Measurements from ENCODE around the gene HINT3.
"Not testable (repeated sequence)": the region's sequence is repeated elsewhere in the genome, so short reads cannot be mapped to it uniquely, and the experiment has no call there.

The HINT3 gene

DNA sequence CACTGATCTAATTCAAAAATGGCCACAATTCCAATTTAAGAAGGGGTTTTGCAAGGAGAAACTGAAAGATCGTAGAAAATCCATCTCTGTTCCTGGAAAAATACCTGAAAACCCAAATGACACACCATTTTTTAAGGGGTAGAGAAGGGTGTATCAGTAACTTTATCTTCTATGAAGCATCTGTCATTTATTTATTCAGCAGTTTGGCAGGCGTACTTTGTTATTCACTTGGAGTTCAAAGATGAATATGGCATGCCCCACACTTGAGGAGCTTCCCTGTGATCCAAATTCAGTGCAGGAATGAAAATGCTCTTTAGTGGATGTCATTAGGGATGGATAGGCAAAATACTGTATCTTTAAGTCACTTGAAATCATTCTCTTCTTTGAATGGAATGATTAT is 7.2 kb downstream of the HINT3 start:
- DNase-seq, result no peak

DNA sequence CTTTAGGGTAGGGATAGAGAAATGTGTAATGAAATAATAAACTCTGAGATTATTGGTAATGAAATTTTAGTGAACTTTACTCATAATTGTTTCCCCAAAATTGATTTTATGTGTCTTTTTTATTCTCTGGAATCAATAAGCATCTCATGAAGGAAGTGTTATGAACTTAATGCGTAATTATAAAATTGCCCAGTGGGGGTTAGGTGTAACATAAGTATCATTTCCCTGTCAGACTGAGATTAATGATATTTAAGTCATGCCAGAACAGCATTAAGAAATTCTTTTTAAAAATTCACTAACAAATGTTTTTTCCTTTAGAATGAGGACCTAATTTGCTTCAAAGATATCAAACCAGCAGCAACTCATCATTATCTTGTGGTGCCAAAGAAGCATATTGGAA is 10.0 kb downstream of the HINT3 start:
- DNase-seq, result no peak

DNA sequence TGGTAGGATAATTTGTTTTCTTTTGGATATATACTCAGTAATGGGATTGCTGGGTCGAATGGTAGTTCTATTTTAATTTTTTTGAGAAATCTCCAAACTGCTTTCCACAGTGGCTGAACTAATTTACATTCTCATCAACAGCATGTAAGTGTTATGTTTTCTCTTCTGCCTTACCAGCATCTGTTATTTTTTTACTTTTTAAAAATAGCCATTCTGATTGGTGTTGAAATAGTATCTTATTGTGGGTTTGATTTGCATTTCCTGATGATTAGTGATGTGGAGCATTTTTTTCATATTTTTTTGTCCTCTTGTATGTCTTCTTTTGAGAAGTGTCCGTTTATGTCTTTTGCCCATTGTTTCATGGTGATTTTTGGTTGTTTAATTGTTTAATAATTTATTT is 11.9 kb downstream of the HINT3 start:
- DNase-seq, result no peak

DNA sequence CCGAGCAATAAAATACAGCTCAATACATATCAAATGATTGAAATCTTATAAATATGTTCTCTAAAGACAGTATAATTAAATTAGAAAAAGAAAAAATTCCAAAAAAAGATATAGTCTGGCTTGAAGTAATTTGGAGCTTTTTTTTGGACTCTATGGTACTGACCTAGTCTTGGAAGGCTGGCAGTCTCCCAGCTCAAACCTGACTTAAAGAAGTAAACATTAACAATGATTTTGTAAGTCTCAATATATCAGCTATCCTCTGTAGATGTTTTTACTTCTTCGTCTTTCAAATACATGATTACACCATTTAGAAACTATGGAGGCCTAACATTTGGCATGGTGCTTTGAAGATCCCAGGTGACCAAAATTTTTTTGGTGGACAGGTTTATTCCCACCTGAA is 14.2 kb downstream of the HINT3 start:
- no peak for DNase-seq

DNA sequence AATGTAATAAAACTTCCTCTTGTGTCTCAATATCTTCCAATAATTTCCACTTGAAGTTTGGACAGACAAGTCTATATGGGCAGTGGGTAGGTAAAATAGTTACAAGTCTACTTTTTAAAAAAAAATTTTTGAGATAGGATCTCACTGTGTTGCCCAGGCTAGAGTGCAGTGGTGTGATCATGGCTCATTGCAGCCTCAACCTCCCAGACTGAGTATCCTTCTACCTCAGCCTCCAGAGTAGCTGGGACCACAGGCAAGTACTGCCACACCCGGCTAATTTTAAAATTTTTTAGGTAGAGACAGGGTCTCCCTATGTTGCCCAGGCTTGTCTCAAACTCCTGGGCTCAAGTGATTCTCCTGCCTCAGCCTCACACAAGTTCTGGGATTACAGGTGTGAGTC is 15.9 kb downstream of the HINT3 start:
- DNase-seq, result not testable (repeated sequence)

DNA sequence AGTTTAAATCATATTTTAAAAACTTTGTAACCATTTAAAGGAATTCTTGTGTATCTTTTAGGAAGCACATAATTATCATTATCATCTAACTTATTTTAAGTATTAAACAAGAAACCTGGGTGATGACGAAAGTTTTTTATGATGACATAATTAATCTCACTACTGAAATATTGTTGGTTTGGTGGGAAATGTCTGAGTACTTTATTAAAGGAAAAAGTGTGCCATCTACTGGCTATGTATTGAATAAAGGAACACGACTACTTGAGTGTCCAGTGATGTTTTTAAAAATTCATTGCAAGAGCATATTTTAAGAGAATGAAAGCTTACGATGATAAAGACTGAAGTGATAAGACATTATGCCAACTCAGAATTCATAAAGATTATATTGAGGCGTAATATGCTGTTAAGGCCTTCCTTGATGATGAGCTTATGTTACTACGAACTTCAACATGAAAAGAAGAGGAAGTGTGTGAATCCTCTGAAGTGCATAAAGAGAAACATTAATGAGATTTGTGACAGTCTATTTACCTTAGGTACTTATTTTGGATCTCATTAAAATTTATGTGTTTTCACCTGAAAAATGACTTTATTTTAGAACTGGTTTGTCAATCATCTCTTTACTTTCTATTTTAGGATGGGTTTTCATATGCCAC is 17.8 kb downstream of the HINT3 start:
- DNase-seq, result no peak

DNA sequence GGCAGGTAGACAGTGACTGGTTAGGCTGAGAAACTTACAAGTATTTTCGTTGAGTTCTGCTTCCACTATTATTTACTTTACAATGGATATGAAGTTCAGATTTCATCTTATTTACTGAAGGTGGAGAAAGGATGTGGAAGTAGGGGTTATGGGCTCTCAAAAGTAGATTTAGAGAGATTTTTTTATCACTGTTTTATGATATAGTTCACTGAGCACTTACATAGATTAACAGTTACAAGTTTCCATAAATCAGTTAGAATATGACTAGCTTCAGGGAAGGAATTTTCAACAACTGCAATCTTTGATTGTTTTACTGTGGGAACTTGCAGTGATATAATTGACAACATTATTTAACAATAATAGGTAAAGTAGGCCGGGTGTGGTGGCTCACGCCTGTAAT is 22.5 kb downstream of the HINT3 start:
- no peak for DNase-seq

DNA sequence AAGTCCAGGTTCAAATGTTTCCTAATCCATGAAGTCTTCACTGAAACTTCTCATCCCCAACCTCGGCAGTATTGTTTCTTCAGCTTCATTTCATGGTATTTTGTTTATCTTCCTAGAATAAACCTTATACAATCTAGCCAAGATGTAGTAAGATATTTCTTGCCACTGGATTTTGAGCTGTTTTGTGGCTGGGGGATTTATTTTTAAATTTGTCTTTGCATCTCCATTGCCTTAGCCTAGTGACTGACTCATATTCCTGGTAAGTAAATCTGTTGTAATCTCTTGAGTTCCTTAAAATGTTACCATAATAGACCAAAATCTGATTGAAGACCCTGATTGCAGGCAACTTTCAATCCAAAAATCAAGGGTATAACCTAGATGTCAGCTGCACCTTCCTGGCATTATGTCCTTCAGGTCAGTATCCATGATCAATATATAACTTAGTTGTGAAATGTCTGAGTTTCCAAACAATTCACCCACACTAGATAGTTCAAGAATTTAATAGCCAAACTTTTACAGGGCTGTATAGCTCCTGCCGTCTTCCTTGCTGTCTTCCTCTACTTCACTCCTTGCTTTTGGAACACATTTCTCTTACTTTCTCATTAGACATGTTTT is 25.1 kb downstream of the HINT3 start:
- DNase-seq, result no peak

DNA sequence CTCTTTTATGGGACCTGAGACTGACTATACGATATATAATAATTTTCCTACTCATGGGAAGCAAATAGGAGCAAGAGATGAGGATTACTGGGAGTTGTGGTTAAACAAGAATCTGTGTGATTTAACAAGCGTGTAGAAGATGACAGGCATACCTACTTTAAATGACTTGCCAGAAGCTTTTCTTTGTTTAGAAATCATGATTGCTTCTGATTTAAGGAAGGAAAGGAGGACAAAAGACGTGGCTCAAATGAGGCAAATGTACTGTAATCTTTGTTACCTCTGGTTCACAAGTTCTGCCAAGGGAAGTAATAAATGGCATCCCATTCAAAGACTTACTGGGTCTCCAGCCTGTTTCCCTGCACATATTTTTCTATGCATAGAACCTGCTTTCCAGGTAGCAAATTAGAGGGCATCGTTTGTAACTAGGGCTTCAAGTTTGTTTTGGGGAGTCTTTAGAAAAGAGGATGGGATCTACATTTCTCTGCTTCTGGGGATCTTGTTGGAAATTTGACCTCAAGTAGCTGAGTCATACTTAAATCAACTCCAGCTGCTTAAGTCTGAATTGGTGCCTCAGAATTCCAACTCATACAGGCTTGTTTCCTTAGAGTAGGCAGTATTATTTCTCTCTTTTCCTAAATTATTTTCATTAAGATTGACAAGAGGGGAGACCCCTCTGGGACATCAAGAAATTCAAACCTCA is 26.8 kb downstream of the HINT3 start:
- DNase-seq, result no peak

DNA sequence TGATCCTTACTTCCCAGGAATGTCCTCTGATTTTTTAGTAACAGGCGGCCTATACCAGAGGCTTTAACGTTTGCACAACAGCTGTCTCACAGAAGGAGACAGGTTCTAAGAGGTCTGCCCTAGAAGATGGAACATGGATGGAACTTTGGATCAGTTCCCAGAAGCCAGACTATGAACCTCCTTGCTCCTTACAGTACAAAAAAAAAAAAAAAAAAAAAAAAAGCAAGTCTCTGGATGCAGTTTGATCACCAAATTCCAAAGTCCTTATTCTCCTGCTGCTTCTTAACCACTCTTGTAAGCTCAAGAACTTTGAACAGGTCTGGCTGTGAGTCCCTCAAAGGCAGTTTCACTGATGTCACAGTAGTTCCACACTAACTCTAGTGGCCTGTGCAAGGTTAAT is 27.7 kb downstream of the HINT3 start:
- no peak for DNase-seq

DNA sequence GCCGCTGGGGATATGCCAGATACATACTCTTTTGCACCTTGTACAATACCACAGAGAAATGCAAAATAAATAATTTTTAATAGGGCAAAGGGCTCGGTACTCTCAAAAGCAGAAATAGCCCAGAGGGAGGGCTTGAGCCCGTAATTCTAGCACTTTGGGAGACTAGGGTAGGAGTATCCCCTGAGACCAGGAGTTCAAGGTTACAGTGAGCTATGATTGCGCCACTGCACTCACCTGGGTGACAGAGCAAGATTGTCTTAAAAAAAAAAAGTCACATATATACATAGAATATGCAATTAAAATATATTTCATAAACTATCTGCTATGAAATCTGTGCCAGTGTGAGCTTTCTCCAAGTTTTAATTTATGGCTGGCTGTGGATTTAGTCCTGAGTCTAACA is 29.0 kb downstream of the HINT3 start:
- DNase-seq, result no peak

DNA sequence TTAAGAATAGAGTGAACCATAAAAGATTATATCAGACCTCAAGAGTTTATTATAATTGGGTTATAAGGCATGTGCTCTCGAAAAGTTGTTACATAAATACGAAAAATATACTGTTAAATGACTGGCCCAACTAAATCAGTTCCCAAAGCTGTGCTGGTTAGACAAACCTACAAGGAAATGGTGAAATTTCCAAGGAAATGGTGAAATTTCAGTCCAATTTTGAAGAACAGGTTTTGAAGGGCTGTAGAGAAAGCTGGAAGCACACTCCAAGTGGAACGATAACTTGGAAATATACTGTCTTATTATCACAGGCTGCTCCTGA is 29.4 kb downstream of the HINT3 start:
- no peak for DNase-seq

DNA sequence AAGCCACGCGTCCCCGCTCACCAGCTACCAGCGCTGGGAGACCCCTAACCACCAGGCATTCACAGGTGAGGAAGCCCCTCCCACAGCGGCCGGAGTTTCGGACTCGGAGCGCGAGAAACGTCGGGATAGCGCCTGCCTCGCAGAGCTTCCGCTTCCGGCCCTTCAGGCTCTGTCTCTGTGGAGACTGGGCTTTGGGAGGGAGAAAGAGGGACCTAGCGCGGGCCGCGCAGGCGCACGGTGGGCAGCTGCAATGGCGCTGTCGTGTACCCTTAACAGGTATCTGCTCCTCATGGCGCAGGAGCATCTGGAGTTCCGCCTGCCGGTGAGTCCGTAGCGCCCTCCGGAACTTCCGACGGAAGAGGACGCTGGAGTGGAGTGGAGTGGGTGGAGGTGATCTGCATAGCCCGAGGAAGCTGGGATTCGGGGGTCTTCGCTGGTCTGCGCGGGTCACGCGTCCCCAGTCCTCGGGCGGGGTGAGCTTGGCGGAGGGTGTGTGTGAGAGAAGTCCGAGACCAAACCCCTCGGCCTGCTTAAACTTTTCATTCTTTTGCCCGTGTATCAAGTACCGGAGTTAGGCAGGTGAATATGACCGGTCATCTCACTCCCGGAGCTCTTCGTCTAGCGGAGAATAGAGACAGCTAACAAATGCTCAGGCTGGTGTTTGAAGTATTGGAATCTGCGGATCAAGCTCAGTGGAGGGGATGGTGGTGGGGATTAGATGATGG is 29.9 kb downstream of the HINT3 start, which contains the start of gene TRMT11:
Gene TRMT11 (plus strand): TSS at position 240 of the 725 bp plus-strand sequence. CDS start 11 bp downstream, at position 251.
- peak; percentile 70 for DNase-seq

DNA sequence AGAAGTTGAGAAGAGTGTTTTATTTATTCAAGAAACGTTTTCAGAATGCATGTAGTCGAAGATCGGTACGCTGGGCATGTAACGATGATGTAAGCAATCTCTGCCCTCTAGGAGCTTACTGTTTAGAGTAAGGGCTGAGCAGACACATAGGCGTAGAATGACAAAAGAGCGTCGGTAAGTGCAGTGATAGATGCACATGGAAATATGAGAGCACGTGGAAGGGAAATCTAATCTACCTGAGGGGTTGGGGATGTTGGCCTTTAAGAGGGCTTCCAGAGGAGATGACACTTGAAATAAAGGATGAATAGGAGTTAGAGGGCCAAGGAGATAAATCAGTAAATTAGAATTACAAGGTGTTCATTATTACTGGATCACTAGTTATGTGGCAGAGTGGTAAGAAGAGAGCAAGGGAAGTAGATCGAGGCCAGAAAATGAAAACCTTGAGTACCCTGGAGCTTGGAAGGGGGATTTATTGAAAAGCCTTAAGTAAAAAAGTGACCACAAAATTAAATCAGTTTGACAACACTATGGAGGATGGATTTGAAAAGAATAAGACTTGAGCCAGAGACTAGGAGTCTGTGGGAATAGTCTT is 30.6 kb downstream of the HINT3 start:
- DNase-seq, result no peak

DNA sequence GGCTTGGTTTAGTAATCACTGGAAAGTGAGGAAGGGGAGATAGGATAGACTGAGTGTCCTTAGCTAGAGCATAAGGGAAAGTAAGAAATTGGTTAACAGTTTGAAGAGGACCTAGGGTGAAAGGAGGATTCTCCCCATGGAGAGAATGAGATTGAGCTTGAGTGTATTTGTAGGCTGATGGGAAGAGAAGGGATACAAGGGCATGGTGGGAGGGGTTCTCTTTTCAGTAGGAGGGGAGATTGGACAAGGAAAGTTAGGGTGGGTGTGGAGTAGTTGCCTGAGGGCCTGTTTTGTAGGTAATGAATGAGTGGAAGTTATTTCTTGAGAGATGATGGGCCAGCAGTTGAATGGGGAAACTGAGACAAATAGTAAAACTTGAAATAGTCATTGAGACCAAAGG is 31.7 kb downstream of the HINT3 start:
- no peak for DNase-seq

DNA sequence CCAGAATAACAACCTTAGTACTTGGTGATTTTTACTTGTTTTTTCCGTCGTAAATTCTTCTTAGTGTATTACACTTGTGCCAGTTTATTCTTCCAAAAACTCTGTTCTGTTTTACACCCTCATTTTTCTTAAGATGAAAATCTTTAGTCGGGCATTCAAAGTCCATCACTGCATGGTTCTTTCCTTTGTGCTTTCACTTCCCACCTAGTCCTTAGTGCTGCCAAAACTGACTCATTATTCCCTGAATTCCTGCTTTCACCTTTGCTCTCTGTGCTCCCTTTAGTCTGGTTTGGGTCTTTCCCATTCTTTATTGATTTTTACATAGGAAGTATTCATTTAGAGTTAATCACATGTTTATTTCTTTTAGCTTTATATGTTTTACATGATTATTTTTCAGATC is 33.1 kb downstream of the HINT3 start:
- DNase-seq, result no peak

DNA sequence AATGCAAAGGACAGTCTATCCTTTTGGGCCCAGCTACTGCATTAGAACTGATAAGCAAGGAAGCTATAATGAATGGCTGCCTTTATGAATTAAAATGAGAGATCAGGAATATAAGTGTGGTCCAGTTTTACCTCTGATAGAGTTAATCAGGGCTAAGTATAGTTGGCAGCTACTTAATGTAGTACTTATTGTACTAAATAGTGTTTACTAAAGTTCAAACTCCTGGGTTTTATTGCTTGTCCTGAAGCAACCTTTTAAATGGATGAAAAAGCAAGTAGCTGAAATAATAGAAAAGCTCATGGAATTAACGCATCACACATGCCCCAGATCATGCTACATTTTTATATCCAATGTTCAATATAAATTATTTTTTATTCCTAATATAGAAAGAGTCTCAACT is 35.1 kb downstream of the HINT3 start:
- no peak for DNase-seq

DNA sequence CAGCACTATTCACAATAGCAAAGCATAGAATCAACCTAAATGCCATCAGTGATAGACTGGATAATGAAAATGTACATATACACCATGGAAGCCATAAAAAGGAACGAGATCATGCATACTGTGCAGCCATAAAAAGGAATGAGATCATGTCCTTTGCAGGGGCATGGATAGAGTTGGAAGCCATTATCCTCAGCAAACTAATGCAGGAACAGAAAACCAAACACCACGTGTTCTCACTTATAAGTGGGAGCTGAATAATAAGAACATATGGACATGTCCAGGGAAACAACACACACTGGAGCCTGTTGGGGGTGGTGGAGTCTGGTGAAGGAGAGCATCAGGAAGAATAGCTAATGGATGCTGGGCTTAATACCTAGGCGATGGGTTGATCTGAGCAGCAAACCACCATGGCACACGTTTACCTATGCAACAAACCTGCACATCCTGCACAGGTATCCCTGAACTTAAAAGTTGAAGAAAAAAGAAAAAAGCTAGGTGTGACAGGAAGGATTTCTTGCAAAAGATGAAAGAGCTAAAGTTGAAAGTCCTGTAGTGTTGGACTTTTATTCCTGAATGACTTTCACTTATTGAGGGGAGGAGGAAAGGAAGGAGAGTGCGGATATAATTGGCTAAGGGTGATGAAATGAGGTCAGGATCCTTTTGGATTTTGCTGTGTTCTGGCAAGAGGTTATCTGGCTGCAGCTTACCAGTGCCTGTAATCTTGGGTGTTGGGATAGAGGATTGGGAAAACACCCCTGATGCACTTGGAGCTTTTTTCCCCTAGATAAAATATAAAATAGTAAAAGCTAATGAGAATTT is 38.3 kb downstream of the HINT3 start:
- DNase-seq, result no peak

DNA sequence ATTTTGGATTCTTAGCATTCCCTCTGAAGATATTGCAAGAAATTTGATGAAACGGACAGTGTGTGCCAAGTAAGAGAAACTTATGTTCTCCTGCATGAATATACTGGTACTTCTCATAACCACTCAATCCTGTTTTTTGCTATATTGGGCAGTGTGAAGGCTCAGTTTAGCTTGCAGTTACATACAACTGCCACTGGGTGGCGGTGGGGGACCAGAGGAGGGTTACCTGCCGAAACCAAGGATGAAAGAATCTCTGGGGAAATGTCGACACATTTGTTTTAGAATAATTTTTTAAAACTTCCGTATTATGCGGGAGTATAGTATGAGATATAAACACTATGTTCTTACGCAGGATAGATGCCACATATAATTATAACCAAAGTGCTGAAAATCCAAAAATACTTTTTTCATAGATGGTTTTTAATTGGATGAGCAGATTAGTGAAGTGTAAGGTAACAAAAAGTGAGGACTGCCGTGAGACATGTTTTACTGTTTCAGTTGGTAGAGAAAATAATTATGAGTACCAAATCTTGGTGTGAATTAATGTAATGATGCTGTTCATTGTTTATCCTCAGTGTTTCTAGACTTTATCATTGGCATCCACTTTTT is 39.5 kb downstream of the HINT3 start:
- DNase-seq, result peak; percentile 65

DNA sequence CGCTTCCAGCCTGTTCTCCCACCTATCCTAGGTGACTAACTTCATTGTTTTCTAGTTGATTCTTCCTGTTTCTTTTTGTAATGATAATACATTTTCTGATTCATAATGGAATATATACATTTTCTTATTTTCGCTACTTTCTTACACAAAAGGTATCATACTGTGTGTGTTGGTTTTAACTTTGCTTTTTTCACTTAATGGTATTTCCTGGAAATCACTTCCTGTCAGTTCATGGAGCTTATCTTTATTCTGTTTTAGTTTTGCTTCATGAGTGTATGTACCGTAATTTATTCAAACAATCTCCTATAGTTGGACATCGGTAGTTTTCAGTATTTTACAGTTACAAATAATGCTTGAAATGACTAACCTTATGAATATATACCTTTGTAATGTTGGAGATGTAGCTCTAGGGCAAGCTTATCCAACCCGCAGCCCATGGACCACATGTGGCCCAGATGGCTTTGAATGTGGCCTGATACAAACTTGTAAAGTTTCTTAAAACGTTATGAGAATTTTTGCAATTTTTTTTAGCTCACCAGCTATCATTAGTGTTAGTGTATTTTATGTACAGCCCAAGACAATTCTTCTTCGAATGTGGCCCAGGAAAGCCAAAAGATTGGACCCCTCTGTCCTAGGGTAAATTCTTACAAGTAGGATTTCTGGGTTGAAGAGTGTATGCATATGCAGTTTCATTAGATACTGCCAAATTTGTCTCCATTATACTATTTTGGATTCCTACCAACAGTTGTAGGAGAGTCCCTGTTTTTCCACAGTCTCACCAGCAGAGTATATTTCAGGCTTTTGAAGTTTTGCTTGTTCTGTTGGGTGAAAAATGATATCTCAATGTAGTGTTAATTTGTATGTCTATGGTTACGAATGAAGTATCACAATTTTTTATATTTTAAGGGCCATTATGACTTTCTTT is 46.4 kb downstream of the HINT3 start:
- no peak for DNase-seq

DNA sequence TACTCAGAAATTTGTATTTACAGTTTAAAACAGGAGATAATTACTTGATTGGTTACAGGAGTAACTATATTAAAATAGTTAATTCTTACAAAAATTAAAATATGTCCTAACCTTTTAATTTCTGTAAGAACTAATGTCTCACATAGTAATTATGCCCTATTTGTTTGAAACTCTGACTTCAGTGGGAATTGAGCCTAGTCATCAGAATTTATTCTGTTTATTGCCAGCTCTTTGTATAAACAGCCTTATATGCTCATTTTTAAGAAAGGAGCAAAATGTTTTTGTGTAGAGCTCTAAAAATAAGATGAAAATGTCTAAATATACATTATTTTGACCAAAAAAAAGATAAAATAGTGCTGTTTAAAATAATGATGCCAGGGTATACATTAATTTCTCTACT is 51.2 kb downstream of the HINT3 start:
- no peak for DNase-seq

Data from effector CD4-positive, alpha-beta T cell (primary cell).